ENCODE data around the gene AFG3L2. TPM values are rescaled to one million over a fixed set of nuclear protein-coding genes. Genes with fewer than 3 reads are reported as not detected.

AFG3L2 gene
- total RNA-seq, 1 experiment from 2014 or later = 66.7 TPM

DNA sequence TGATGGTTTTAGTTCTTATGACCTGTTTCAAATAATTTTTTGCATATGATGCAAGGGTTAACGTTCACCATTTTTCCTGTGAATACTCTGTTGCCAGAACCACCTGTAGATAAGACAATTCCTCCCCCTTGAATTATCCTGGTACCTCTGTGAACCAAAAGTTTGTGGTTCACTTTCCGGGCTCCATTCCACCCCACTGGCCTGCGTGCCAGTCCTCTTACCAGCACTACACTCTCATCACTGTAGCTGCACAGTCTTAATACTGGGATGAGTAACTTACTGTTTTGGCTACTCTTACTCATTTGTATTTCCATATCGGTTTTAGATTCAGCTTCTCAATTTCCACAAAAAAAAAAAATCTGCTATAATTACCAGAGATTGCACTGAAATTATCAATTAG is 34.4 kb downstream of the AFG3L2 start:
- no peak overlapping the region for H2AFZ ChIP-seq (ENCODE audit: low read depth, low read length, poor library complexity, severe bottlenecking)
- ATAC-seq (no peak), DNase-seq (ENCODE audit: low read depth, low spot score) (no peak)
- no peaks in the 10 kb centered on the region for H3K27me3 ChIP-seq (ENCODE audit: insufficient read depth, low read length)
- no peak overlapping the region for H3K4me2 ChIP-seq (ENCODE audit: low read length)
- CTCF ChIA-PET = no interaction called here
- no peaks in the 10 kb centered on the region for H4K20me1 ChIP-seq (ENCODE audit: insufficient read depth)
- H3K4me3 ChIP-seq (replicated peaks in 1 of 2; ENCODE audit: low read depth in 1 of 2, low read length in 2 of 2) = no peak overlapping the region
- peaks cover 30 to 35% of the 10 kb centered on the region in 2 experiments for H3K36me3 ChIP-seq (ENCODE audit: control insufficient read depth in 1 of 2, insufficient read depth in 2 of 2, low read length in 2 of 2)
- POLR2A ChIA-PET = no interaction called here
- no peak for TF ChIP-seq EZH2 (IDR thresholded peaks at IDR 0.05)
- no peak for TF ChIP-seq SIN3A (IDR thresholded peaks at IDR 0.05; ENCODE audit: low read depth)
- TF ChIP-seq EZH2phosphoT487 (IDR thresholded peaks at IDR 0.05; ENCODE audit: borderline replicate concordance) = no peak
- TF ChIP-seq CEBPB (IDR thresholded peaks at IDR 0.05; ENCODE audit: low read depth) = no peak
- H3K9me3 ChIP-seq (ENCODE audit: control insufficient read depth in 1 of 2, insufficient read depth in 1 of 2, low read depth in 1 of 2, low read length in 2 of 2) = no peaks in the 10 kb centered on the region
- H3K9ac ChIP-seq (ENCODE audit: low read length) = no peak overlapping the region
- no peaks in the 10 kb centered on the region for H3K9me2 ChIP-seq (ENCODE audit: insufficient read depth)
- RAD21 ChIA-PET (ENCODE audit: low non-redundant PET in 1 of 2, low total read pairs in 2 of 2, uncharacterized antibody in 2 of 2, unreplicated experiment in 2 of 2) = no interaction called here
- no peaks in the 10 kb centered on the region for H3K79me2 ChIP-seq (ENCODE audit: insufficient read depth, low read length)
- BruUV-seq (replicated peaks) = no TSS peak
- no peak overlapping the region for H3K27ac ChIP-seq (ENCODE audit: low read depth, low read length)
- peaks cover 0 to 4% of the 10 kb centered on the region in 2 experiments; a peak in 3 of 4 replicates for H3K4me1 ChIP-seq (ENCODE audit: control insufficient read depth in 1 of 2, insufficient read depth in 2 of 2, low read length in 2 of 2)
- intact Hi-C loops (cut with micrococcal nuclease) = loop anchor here (2.0 kb wide), 1 partner anchor 14 kb away; no protein-coding TSS in a partner anchor

- Histone ChIP-seq H3K9ac (ENCODE audit: low read length) (no peak overlapping the region), H3K27ac (ENCODE audit: low read depth, low read length) (no peak overlapping the region), H4K20me1 (ENCODE audit: insufficient read depth) (no peaks in the 10 kb centered on the region), H3K9me2 (ENCODE audit: insufficient read depth) (no peaks in the 10 kb centered on the region), H3K9me3 (ENCODE audit: control insufficient read depth in 1 of 2, insufficient read depth in 1 of 2, low read depth in 1 of 2, low read length in 2 of 2) (no peaks in the 10 kb centered on the region), H3K27me3 (ENCODE audit: insufficient read depth, low read length) (no peaks in the 10 kb centered on the region), H3K4me2 (ENCODE audit: low read length) (no peak overlapping the region), H3K79me2 (ENCODE audit: insufficient read depth, low read length) (no peaks in the 10 kb centered on the region), H2AFZ (ENCODE audit: low read depth, low read length, poor library complexity, severe bottlenecking) (no peak overlapping the region), H3K4me3 (replicated peaks in 1 of 2; ENCODE audit: low read depth in 1 of 2, low read length in 2 of 2) (no peak overlapping the region), H3K4me1 (ENCODE audit: control insufficient read depth in 1 of 2, insufficient read depth in 2 of 2, low read length in 2 of 2) (peaks cover 10 to 19% of the 10 kb centered on the region in 2 experiments; a peak in 3 of 4 replicates), H3K36me3 (ENCODE audit: control insufficient read depth in 1 of 2, insufficient read depth in 2 of 2, low read length in 2 of 2) (peaks cover 27 to 35% of the 10 kb centered on the region in 2 experiments)
- ChIA-PET POLR2A (no interaction called here), CTCF (interaction anchor here (4.8 kb wide), 1 partner anchor 13 kb away, joined by 17 read pairs; no protein-coding TSS in a partner anchor), RAD21 (ENCODE audit: low non-redundant PET in 1 of 2, low total read pairs in 2 of 2, uncharacterized antibody in 2 of 2, unreplicated experiment in 2 of 2) (no interaction called here)
- no TSS peak for BruUV-seq (replicated peaks)
- intact Hi-C loops (cut with micrococcal nuclease) = no loop called here
- DNase-seq (ENCODE audit: low read depth, low spot score) = no peak
- no peak for ATAC-seq
- TF ChIP-seq POLR2AphosphoS5 (IDR thresholded peaks at IDR 0.05; ENCODE audit: low read depth, low read length) (no peak), YY1 (IDR thresholded peaks at IDR 0.05; ENCODE audit: extremely low read depth, insufficient replicate concordance, low read depth, low read length) (no peak), ZFX (IDR thresholded peaks at IDR 0.05) (no peak), CTCF (IDR thresholded peaks at IDR 0.05 in 2 of 3, conservative IDR thresholded peaks at IDR 0.05 in 1 of 3; ENCODE audit: borderline replicate concordance in 1 of 3, insufficient read depth in 1 of 3, low read depth in 2 of 3, low read length in 2 of 3) (no peak), CEBPB (IDR thresholded peaks at IDR 0.05; ENCODE audit: low read depth) (no peak), EGR1 (IDR thresholded peaks at IDR 0.05; ENCODE audit: low read depth) (no peak), CBX3 (IDR thresholded peaks at IDR 0.05; ENCODE audit: low read depth) (no peak), POLR2A (IDR thresholded peaks at IDR 0.05; ENCODE audit: borderline replicate concordance, extremely low read depth, insufficient read depth, insufficient read length) (no peak), EZH2 (IDR thresholded peaks at IDR 0.05) (no peak), SP1 (IDR thresholded peaks at IDR 0.05; ENCODE audit: low read depth) (no peak), JUND (IDR thresholded peaks at IDR 0.05) (no peak), SIN3A (IDR thresholded peaks at IDR 0.05; ENCODE audit: low read depth) (no peak), FOSL1 (IDR thresholded peaks at IDR 0.05; ENCODE audit: low read depth) (no peak), REST (IDR thresholded peaks at IDR 0.05; ENCODE audit: low read depth) (no peak), TCF7L2 (IDR thresholded peaks at IDR 0.05; ENCODE audit: borderline replicate concordance, extremely low read depth, insufficient read depth, insufficient read length) (no peak)
Measured at GRCh38 chr18:12340945-12341660, 35.9 kb downstream of the AFG3L2 start.

All from HCT116 (cell line).